Adrenal gland (tissue), 5 donors: ENCODE results near the gene MOV10L1.

Experiments used
- POLR2A ChIP-seq, 2 donors: fragments of 450-650 bp; IDR thresholded peaks; one replicate each; pipeline ENCODE4 v1.6.1; 2017; ENCODE audit warnings: antibody characterized with exemption in 2 of 2, mild to moderate bottlenecking in 2 of 2, moderate library complexity in 1 of 2
- TF ChIP-seq, protein P1 (sequence below), 6 experiments: fragments of 450-650 bp in 4 of 6; fragments of 200-600 bp in 2 of 6; sonication (generic) in 1 of 6; IDR thresholded peaks; 1 replicate in 5 of 6; 2 replicates in 1 of 6; pipeline versions ENCODE4 v1.5.1 to v1.8.0; 2016 to 2021; ENCODE audit warnings: antibody characterized with exemption in 6 of 6, mild to moderate bottlenecking in 2 of 6, moderate library complexity in 1 of 6
- donor health status: DM: no; HTN: no; CAD: no.

GRCh38 chr22:50185375-50186087 is 95.7 kb downstream of the MOV10L1 start, which contains the start of gene TRABD:
- TF ChIP-seq, protein P1, sequence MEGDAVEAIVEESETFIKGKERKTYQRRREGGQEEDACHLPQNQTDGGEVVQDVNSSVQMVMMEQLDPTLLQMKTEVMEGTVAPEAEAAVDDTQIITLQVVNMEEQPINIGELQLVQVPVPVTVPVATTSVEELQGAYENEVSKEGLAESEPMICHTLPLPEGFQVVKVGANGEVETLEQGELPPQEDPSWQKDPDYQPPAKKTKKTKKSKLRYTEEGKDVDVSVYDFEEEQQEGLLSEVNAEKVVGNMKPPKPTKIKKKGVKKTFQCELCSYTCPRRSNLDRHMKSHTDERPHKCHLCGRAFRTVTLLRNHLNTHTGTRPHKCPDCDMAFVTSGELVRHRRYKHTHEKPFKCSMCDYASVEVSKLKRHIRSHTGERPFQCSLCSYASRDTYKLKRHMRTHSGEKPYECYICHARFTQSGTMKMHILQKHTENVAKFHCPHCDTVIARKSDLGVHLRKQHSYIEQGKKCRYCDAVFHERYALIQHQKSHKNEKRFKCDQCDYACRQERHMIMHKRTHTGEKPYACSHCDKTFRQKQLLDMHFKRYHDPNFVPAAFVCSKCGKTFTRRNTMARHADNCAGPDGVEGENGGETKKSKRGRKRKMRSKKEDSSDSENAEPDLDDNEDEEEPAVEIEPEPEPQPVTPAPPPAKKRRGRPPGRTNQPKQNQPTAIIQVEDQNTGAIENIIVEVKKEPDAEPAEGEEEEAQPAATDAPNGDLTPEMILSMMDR (IDR thresholded peaks at IDR 0.05), result no peak
- no peak for TF ChIP-seq POLR2A (IDR thresholded peaks at IDR 0.05)
